A549 (cell line): ENCODE measurements around the gene PCNX2. TPM values are rescaled to one million over a fixed set of nuclear protein-coding genes. Genes with fewer than 3 reads are reported as not detected.

ENCODE experiments used
- ATAC-seq, 2 experiments: fragments of 200-7000 bp in 1 of 2; fragments of >200 bp in 1 of 2; cut with Nextera tagmentation in 1 of 2; cut with Tn5 transposase in 1 of 2; 3 replicates each; pipeline versions ENCODE4 v1.8.0 to v1.9.1; 2018 to 2020; ENCODE audit warnings: mild to moderate bottlenecking in 1 of 2, moderate library complexity in 1 of 2
- CTCF ChIA-PET: fragments of 300-600 bp; sonication (Branson Sonifier 250); formaldehyde crosslinking; extraction: SDS; loops from one replicate; lab custom pipeline; 2021; ENCODE audit warnings: antibody characterized with exemption, inconsistent platforms; lab: Yijun Ruan, JAX
- POLR2A ChIA-PET: fragments of 350-600 bp; formaldehyde crosslinking; extraction: SDS; loops from one replicate; lab custom pipeline; 2021; ENCODE audit warnings: antibody characterized with exemption, inconsistent platforms; lab: Yijun Ruan, JAX
- DNase-seq, 2 experiments: peaks; one replicate each; pipeline versions ENCODE4 v3.0.0 to v3.0.0-alpha.2; 2011 to 2016; ENCODE audit warnings: low read depth in 1 of 2, low spot score in 1 of 2
- FAIRE-seq: peaks from 2 replicates; lab custom pipeline; 2011; peaks lifted over from hg19 to GRCh38; lab: Jason Lieb, UNC
- H3K27ac ChIP-seq, 2 experiments: fragments of >200 bp; sonication (Bioruptor Twin); formaldehyde crosslinking; 3 replicates each; pipeline ENCODE4 v1.5.1; 2016 to 2017
- H3K4me1 ChIP-seq: fragments of >200 bp; sonication (Bioruptor Twin); formaldehyde crosslinking; 3 replicates; pipeline ENCODE4 v1.6.1; 2016
- H3K4me2 ChIP-seq: fragments of >200 bp; sonication (Bioruptor Twin); formaldehyde crosslinking; 3 replicates; pipeline ENCODE4 v1.6.1; 2016
- H3K4me3 ChIP-seq: fragments of >200 bp; sonication (Bioruptor Twin); formaldehyde crosslinking; 3 replicates; pipeline ENCODE4 v1.5.1; 2016
- H3K9me3 ChIP-seq: fragments of >200 bp; sonication (Bioruptor Twin); formaldehyde crosslinking; 3 replicates; pipeline ENCODE4 v1.6.1; 2016
- BHLHE40 ChIP-seq: IDR thresholded peaks from 2 replicates; pipeline ENCODE4 v1.6.1; 2012; ENCODE audit warnings: low read depth, low read length, inconsistent platforms
- CBX2 ChIP-seq: fragments of 200-600 bp; sonication (generic); IDR thresholded peaks from 2 replicates; pipeline ENCODE4 v1.6.1; 2016; ENCODE audit warnings: low read depth, mild to moderate bottlenecking, borderline replicate concordance
- CTCF ChIP-seq: fragments of >200 bp; sonication (Bioruptor Twin); formaldehyde crosslinking; IDR thresholded peaks from 3 replicates; pipeline ENCODE4 v1.5.1; 2016
- EHF ChIP-seq: fragments of 250-450 bp; sonication (Bioruptor Pico); IDR thresholded peaks from 2 replicates; pipeline ENCODE4 v1.5.0; 2020; ENCODE audit warnings: mild to moderate bottlenecking
- EHMT2 ChIP-seq: fragments of 200-600 bp; sonication (generic); IDR thresholded peaks from 2 replicates; pipeline ENCODE4 v1.6.1; 2016; ENCODE audit warnings: antibody characterized with exemption, low read depth, mild to moderate bottlenecking, moderate library complexity
- EP300 ChIP-seq, 2 experiments: fragments of >200 bp; sonication (Bioruptor Twin); formaldehyde crosslinking; IDR thresholded peaks; 2 replicates in 1 of 2; 3 replicates in 1 of 2; pipeline ENCODE4 v1.6.1; 2016 to 2017
- ESRRA ChIP-seq: fragments of 150-350 bp; IDR thresholded peaks from 2 replicates; pipeline ENCODE4 v1.6.1; 2014; ENCODE audit warnings: mild to moderate bottlenecking, low read length, borderline replicate concordance
- FOSB ChIP-seq: fragments of 250-450 bp; sonication (Bioruptor Pico); IDR thresholded peaks from 2 replicates; pipeline ENCODE4 v1.5.0; 2020; ENCODE audit warnings: mild to moderate bottlenecking, moderate library complexity
- FOSL2 ChIP-seq, 2 experiments: fragments of 450-650 bp in 1 of 2; fragments of >200 bp in 1 of 2; sonication (Bioruptor Twin) in 1 of 2; formaldehyde crosslinking; IDR thresholded peaks; 2 replicates each; pipeline versions ENCODE4 v1.5.0 to v1.6.1; 2016 to 2020; ENCODE audit warnings: mild to moderate bottlenecking in 1 of 2, moderate library complexity in 1 of 2
- HDAC2 ChIP-seq: fragments of 200-600 bp; sonication (generic); IDR thresholded peaks from 2 replicates; pipeline ENCODE4 v1.6.1; 2016
- HEYL ChIP-seq: fragments of 250-450 bp; sonication (Bioruptor Pico); IDR thresholded peaks from 2 replicates; pipeline ENCODE4 v1.8.0; 2021; ENCODE audit warnings: mild to moderate bottlenecking, moderate library complexity
- HOXB5 ChIP-seq: fragments of 250-450 bp; sonication (Bioruptor Pico); IDR thresholded peaks from 2 replicates; pipeline ENCODE4 v1.5.0; 2020; ENCODE audit warnings: mild to moderate bottlenecking, moderate library complexity
- JUN ChIP-seq, 2 experiments: fragments of >200 bp; sonication (Bioruptor Twin); formaldehyde crosslinking; IDR thresholded peaks; 2 replicates in 1 of 2; 3 replicates in 1 of 2; pipeline ENCODE4 v1.6.1; 2016 to 2017
- JUNB ChIP-seq: fragments of >200 bp; sonication (Bioruptor Twin); formaldehyde crosslinking; IDR thresholded peaks from 2 replicates; pipeline ENCODE4 v1.6.1; 2016
- MYC ChIP-seq: IDR thresholded peaks from 2 replicates; pipeline ENCODE4 v1.6.1; 2012; ENCODE audit warnings: mild to moderate bottlenecking, inconsistent platforms, low read length, improper control_type of control experiment, borderline replicate concordance
- NFE2L2 ChIP-seq: fragments of 150-350 bp; conservative IDR thresholded peaks from 2 replicates; pipeline ENCODE4 v1.6.1; 2014; ENCODE audit warnings: low read length
- PHF8 ChIP-seq: fragments of 200-600 bp; sonication (generic); IDR thresholded peaks from 2 replicates; pipeline ENCODE4 v1.6.1; 2016; ENCODE audit warnings: low read depth, mild to moderate bottlenecking, antibody characterized with exemption, moderate library complexity, borderline replicate concordance
- RAD21 ChIP-seq, 2 experiments: fragments of >200 bp in 1 of 2; sonication (Bioruptor Twin) in 1 of 2; formaldehyde crosslinking in 1 of 2; IDR thresholded peaks in 1 of 2; conservative IDR thresholded peaks in 1 of 2; 2 replicates in 1 of 2; 3 replicates in 1 of 2; pipeline ENCODE4 v1.6.1; 2012 to 2018; ENCODE audit warnings: inconsistent platforms in 1 of 2
- TFCP2L1 ChIP-seq: fragments of 250-450 bp; sonication (Bioruptor Pico); IDR thresholded peaks from 2 replicates; pipeline ENCODE4 v1.5.0; 2021; ENCODE audit warnings: mild to moderate bottlenecking
- TP53 ChIP-seq: fragments of 250-450 bp; sonication (Bioruptor Pico); IDR thresholded peaks from 2 replicates; pipeline ENCODE4 v1.5.0; 2021; ENCODE audit warnings: mild to moderate bottlenecking, moderate library complexity
- USF2 ChIP-seq: fragments of 450-650 bp; IDR thresholded peaks from 2 replicates; pipeline ENCODE4 v1.6.1; 2014; ENCODE audit warnings: antibody characterized with exemption
- ZC3H11A ChIP-seq: fragments of 450-650 bp; IDR thresholded peaks from 2 replicates; pipeline ENCODE4 v1.6.1; 2014; ENCODE audit warnings: antibody characterized with exemption, mild to moderate bottlenecking
- ZFP36 ChIP-seq: fragments of 450-650 bp; IDR thresholded peaks from 2 replicates; pipeline ENCODE4 v1.6.1; 2014; ENCODE audit warnings: borderline replicate concordance; ENCODE audit not compliant: partially characterized antibody
- ZSCAN20 ChIP-seq: fragments of 250-450 bp; sonication (Bioruptor Pico); IDR thresholded peaks from 2 replicates; pipeline ENCODE4 v1.8.0; 2022; ENCODE audit warnings: mild to moderate bottlenecking, moderate library complexity
- WGBS: methylation state at CpG from one replicate; pipeline ENCODE4 v1.1.6; 2017; ENCODE audit errors: missing lambda C conversion rate; 5-methylcytosine and 5-hydroxymethylcytosine counted together
- polyA plus RNA-seq, 4 experiments: library from polyadenylated mRNA; depleted of rRNA in 3 of 4; stranded (reverse); fragments of >200 nt; fragmentation: RNase III in 1 of 4; extraction: RNeasy Plus Mini Kit Qiagen cat#74134 plus additional on column Dnase treatment in 1 of 4; gene quantifications; 2 replicates in 3 of 4; 3 replicates in 1 of 4; pipeline ENCODE4 v1.2.3, GENCODE V29; 2011 to 2017
- TF ChIP-seq, protein P1 (sequence below): fragments of 250-450 bp; sonication (Bioruptor Pico); IDR thresholded peaks from 2 replicates; pipeline ENCODE4 v1.5.0; 2021; ENCODE audit warnings: mild to moderate bottlenecking, moderate library complexity, borderline replicate concordance

PCNX2 gene
- polyA plus RNA-seq, 2 of the 4 experiments (the other 2 are of a cell fraction) = 8.8 to 27.2 TPM

- TF ChIP-seq ZSCAN20 (CRISPR knock-in tag) (no peak), MYC (no peak), USF2 (no peak), JUN (IDR thresholded peaks at IDR 0.05) (no peak), PHF8 (no peak)
Measured at GRCh38 chr1:232996143-232996542, 299.4 kb downstream of the PCNX2 start (continued).

- Histone ChIP-seq H3K4me1 (no peaks in the 10 kb centered on the region), H3K4me2 (no peak overlapping the region), H3K27ac (no peak overlapping the region), H3K4me3 (no peak overlapping the region), H3K9me3 (peaks cover 16% of the 10 kb centered on the region)
- DNase-seq = no peak
- TF ChIP-seq FOSL2 (IDR thresholded peaks at IDR 0.05) (no peak), FOSL2 (CRISPR knock-in tag; IDR thresholded peaks at IDR 0.05) (no peak), ZC3H11A (no peak), TP53 (CRISPR knock-in tag) (no peak), JUNB (no peak), FOSB (CRISPR knock-in tag) (no peak)
- TF ChIP-seq, all 56 proteins: peak for 0
- WGBS = 88% methylated on average over 2 of the region's 2 CpGs
- no peak for FAIRE-seq
- no peak for ATAC-seq
- CTCF ChIA-PET = interaction anchor here (1.2 kb wide), 1 partner anchor 15 kb away, joined by 3 read pairs; no protein-coding TSS in a partner anchor
- POLR2A ChIA-PET = no interaction called here
Measured at GRCh38 chr1:232995189-232995588, 300.3 kb downstream of the PCNX2 start.

GRCh38 chr1:232993555-232993954 is 302.0 kb downstream of the PCNX2 start:
- ChIA-PET CTCF (no interaction called here), POLR2A (no interaction called here)
- 92% methylated on average over 3 of the region's 3 CpGs for WGBS
- H3K4me2 ChIP-seq = no peak overlapping the region
- no peak overlapping the region for H3K27ac ChIP-seq
- FAIRE-seq = no peak
- TF ChIP-seq TP53 (CRISPR knock-in tag) = no peak
- TF ChIP-seq BHLHE40 = no peak
- TF ChIP-seq ESRRA = no peak
- TF ChIP-seq USF2 = no peak
- TF ChIP-seq HOXB5 (CRISPR knock-in tag) = no peak
- TF ChIP-seq HEYL (CRISPR knock-in tag) = no peak
- TF ChIP-seq ZFP36 = peak; percentile 93
- peaks cover 16% of the 10 kb centered on the region for H3K9me3 ChIP-seq
- no peaks in the 10 kb centered on the region for H3K4me1 ChIP-seq
- ATAC-seq = no peak
- no peak overlapping the region for H3K4me3 ChIP-seq
- no peak for DNase-seq

- POLR2A ChIA-PET = no interaction called here
- Histone ChIP-seq H3K4me1 (no peaks in the 10 kb centered on the region), H3K9me3 (peaks cover 16% of the 10 kb centered on the region), H3K4me3 (no peak overlapping the region), H3K4me2 (no peak overlapping the region), H3K27ac (no peak overlapping the region)
- FAIRE-seq (no peak), ATAC-seq (no peak), DNase-seq (no peak)
- 68% methylated on average over 3 of the region's 3 CpGs for WGBS
- CTCF ChIA-PET = no interaction called here
- TF ChIP-seq HEYL (CRISPR knock-in tag) = no peak
- TF ChIP-seq HOXB5 (CRISPR knock-in tag) = no peak
- TF ChIP-seq, protein P1, sequence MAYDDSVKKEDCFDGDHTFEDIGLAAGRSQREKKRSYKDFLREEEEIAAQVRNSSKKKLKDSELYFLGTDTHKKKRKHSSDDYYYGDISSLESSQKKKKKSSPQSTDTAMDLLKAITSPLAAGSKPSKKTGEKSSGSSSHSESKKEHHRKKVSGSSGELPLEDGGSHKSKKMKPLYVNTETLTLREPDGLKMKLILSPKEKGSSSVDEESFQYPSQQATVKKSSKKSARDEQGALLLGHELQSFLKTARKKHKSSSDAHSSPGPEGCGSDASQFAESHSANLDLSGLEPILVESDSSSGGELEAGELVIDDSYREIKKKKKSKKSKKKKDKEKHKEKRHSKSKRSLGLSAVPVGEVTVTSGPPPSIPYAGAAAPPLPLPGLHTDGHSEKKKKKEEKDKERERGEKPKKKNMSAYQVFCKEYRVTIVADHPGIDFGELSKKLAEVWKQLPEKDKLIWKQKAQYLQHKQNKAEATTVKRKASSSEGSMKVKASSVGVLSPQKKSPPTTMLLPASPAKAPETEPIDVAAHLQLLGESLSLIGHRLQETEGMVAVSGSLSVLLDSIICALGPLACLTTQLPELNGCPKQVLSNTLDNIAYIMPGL = no peak
- TF ChIP-seq FOSL2 (IDR thresholded peaks at IDR 0.05) = no peak
- TF ChIP-seq FOSL2 (CRISPR knock-in tag; IDR thresholded peaks at IDR 0.05) = no peak
- no peak for TF ChIP-seq CBX2
- TF ChIP-seq CTCF = no peak
- no peak for TF ChIP-seq HDAC2
- TF ChIP-seq EP300 (IDR thresholded peaks at IDR 0.05) = no peak
- TF ChIP-seq FOSB (CRISPR knock-in tag) = no peak
- no peak for TF ChIP-seq EHMT2
- TF ChIP-seq RAD21 (conservative IDR thresholded peaks at IDR 0.05 in 1 of 2, IDR thresholded peaks at IDR 0.05 in 1 of 2) = no peak
- TF ChIP-seq USF2 = no peak
- no peak for TF ChIP-seq PHF8
- TF ChIP-seq EHF (CRISPR knock-in tag) = no peak
- no peak for TF ChIP-seq TFCP2L1 (CRISPR knock-in tag)
- no peak for TF ChIP-seq NFE2L2
Measured at GRCh38 chr1:232992227-232992626, 303.3 kb downstream of the PCNX2 start.
